Vein endothelial cell (primary cell): Measurements from ENCODE around the gene TPRN. TPM values are rescaled to one million over a fixed set of nuclear protein-coding genes. Genes with fewer than 3 reads are reported as not detected.

ENCODE experiments used
- small RNA-seq: library from RNA; depleted of rRNA; stranded (forward); fragments of <200 nt; gene quantifications from one replicate; pipeline ENCODE3, GENCODE V24; 2012
- total RNA-seq: library from RNA; depleted of rRNA; stranded (reverse); fragments of >200 nt; gene quantifications from 2 replicates; pipeline ENCODE4 v1.2.3, GENCODE V29; 2012

The TPRN gene, protein sequence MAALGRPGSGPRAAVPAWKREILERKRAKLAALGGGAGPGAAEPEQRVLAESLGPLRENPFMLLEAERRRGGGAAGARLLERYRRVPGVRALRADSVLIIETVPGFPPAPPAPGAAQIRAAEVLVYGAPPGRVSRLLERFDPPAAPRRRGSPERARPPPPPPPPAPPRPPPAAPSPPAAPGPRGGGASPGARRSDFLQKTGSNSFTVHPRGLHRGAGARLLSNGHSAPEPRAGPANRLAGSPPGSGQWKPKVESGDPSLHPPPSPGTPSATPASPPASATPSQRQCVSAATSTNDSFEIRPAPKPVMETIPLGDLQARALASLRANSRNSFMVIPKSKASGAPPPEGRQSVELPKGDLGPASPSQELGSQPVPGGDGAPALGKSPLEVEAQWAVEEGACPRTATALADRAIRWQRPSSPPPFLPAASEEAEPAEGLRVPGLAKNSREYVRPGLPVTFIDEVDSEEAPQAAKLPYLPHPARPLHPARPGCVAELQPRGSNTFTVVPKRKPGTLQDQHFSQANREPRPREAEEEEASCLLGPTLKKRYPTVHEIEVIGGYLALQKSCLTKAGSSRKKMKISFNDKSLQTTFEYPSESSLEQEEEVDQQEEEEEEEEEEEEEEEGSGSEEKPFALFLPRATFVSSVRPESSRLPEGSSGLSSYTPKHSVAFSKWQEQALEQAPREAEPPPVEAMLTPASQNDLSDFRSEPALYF
- total RNA-seq = 9.9 and 10.8 TPM in 2 replicates

DNA sequence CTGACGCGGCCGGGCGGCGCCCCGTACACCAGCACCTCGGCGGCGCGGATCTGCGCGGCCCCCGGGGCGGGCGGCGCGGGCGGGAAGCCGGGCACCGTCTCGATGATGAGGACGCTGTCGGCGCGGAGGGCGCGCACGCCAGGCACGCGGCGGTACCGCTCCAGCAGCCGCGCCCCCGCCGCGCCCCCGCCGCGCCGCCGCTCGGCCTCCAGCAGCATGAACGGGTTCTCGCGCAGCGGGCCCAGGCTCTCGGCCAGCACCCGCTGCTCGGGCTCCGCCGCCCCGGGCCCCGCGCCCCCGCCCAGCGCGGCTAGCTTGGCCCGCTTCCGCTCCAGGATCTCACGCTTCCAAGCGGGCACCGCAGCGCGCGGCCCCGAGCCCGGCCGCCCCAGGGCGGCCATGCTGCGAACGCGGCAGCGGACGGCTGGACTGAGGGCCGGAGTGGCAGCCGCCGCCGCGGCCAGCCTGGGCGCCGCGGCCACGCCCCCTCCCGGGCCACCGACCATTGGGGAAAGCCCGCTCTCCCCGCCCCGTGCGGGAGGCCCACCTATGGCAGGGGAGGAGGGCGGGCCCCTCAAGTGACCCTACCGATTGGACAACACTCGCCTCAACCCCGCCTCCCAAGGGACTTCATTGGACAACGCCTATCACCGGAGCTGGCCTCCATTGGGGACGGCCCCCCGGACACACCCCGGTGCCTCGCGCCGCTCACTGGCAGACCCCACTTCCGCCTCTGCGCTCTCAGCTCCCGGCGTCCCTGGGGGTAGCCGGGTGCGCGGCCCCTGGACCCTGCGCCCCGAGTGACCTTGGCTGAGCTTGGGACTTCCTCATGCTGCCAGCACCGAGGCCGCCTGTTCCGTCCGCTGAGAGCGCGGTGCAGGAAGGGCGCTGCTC is at the start of gene TPRN:
Gene TPRN, minus strand, starts transcription at position 431 of the 894 bp plus-strand sequence. Its CDS starts 30 bp downstream, at position 401.

DNA sequence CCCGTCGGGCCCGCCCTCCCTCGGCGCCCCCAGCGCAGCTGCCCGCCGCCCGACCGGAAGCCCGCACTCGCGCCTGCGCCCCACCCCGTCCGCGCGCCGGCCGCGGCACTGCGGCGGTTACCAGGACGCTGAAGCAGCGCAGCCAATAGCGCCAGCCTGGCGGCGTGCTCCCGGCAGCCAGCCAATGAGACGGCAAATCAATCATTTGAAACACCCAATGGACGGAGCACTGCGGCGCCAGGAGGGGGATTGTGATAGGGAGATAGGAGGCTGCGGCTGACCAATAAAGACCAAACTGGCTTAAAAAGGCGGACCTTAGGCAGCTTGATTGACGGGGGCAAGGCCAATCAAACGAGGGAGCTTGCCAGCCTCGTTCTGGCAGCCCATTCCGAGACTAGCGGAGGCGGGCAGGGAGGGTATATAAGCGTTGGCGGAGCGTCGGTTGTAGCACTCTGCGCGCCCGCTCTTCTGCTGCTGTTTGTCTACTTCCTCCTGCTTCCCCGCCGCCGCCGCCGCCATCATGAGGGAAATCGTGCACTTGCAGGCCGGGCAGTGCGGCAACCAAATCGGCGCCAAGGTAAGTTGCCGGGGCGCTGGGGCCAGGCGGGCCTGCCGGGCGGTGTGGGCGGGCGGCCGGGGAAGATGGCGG is 40.4 kb upstream of the TPRN start, which contains the start of gene TUBB4B:
Gene TUBB4B, plus strand, starts transcription at position 447 of the 649 bp plus-strand sequence. Its CDS starts 74 bp downstream, at position 521.

DNA sequence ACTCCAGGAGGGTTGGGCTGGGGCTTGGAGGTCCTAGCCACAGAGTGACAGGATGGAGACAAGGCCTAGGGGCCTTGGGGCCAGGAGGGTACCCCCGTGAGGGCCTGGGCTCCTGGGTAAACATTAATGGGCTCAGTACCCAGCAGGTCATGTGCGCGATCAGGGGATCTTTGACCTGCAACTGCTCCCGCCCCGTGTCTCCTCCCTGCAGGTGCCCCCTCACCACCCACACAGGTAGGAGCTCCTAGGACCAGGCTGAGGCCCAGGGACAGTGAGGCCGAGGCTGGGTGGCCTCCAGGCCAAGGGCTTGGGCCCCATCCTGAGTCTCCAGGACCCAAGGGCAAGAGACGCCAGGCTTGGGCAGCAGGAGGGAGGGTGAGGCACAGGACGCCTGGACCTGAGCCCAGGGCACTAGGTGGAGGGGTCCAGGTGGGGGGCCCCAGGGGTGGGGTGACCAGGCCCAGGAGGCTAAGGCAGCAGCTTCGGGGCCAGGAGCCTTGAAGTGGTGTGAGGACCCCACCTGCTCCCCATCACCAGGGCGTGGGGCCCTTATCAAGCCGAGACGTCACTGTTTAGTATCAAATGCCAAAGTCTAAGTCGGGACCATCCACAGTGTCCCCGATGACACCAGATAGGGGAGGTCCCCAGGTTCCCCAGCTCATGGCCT is 30.3 kb upstream of the TPRN start, which contains the start of gene SLC34A3:
Gene SLC34A3, plus strand, starts transcription at position 197 of the 667 bp plus-strand sequence. CDS start 802 bp downstream, outside the sequence.

DNA sequence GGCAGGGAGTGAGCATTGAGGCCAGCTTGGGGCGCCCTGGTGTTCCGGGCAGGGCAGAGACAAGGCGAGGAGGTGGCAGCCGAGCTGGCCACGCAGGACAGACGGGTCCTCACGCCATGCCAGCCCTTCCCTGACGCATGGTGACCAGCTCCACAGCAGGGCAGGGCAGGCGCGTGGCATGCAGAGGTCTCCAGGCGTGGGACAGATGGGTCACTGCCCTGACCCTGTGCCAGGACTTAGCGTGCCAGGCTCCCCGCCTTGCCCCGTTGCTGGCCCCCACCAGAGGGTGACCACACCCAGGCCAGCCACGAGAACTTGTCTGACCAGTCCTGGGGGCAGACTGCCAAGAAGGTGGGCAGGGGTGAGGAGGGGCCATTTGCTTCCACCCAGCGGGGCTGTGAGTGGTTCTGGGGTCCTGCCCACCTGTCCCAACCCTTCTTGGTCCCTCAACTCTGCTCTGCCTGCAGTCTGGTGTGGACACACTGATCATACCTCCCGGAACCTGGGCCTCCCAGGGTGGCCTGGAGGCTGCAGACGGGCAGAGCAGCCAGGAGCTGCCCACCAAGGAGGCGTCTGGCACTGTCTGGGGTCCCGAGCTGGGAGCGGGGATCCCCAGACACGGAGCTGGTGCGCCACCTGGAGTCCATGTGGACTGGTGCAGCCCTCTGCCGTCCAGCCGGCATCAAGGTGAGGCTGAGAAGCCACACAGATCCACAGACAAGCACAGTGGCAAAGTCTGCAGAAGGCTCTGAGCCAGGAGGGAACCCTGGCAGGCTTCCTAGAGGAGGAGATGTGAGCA is 26.7 kb upstream of the TPRN start, which contains the start of gene RNF224:
Gene RNF224, plus strand, starts transcription at position 449 of the 799 bp plus-strand sequence. CDS start 834 bp downstream, outside the sequence.

DNA sequence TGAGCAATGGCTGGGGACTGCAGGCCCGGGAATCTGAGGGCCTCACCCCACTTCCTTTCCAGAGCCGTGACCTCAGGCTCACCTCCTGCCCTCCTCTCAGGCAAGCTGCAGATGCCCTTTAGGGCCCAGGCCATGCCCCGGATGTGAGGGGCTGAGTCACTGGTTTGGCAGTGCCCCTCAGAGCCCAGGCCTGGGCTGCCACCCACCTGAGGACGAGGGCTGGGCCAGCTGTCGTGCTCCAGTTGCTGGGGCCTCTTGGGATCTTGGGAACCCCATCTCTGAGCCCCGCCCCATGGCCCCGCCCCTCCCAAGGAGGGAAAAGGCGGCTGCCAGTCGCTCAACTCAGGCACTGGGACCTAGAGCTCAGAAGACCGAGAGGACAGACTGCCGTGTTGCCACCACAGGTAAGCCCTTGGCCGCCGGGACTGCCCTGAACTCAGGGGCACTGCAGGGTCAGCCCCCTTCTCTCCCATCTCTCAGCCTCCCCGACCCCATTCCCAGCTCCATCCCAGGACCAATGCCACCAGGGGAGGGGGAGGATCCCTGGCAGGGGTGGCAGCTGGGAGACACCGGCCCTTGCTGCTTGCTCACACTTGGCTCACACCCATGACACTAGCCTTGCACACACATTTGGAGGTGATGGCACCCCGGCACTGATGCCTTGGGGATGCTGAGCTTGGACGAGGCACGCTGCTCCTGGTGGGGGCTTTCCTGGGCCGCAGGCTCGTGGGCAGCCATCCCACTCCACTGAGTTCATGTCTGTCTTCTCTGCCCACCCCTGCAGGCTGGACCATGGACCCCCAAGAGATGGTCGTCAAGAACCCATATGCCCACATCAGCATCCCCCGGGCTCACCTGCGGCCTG is 24.5 kb upstream of the TPRN start, which contains the start of gene CYSRT1:
Gene CYSRT1, plus strand, starts transcription at position 345 of the 865 bp plus-strand sequence. Its CDS starts 448 bp downstream, at position 793.

DNA sequence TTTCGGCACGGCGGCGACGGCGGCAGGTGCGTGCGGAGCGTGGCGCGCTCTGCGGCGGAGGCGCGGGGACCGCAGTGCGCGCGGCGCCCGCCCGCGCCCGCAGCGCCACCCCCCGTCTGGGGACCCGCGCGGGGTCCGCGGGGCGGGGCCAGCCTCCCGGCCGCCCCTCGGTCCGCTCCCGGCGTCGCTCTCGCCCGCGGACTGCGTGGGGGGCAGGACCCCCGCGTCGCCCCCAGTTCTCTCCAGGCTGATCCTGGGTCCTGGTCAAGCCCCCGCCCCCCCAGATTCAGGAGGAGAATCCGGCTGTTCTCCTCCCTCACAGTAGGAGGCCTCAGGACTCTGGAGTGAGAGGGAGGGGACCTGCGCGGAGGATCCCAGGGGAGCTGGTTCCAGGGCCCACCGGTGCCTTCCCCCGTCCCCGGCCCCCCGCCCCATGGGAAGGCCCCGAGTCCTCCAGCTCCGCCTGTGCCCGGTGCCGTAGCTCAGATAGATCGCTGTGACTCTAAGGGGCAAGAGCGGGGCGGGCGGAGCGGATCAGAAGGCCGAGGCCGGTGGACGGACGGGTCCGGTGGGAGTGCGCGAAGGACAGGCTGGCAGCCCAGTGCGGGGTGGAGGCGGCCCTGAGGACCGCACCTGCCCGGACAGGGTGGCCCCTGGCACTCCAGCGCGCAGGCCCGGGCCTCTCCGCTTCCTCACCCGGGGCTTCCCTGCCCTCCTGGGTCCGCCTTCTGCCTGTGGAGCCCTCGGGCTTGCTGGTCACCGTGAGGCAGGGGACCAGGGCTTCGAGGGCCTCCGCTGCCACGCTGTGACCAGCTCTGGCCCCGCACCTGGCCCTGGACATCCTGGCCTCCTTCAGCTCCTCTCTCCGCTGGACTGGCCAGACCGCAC is 21.9 kb upstream of the TPRN start, which contains the start of gene RNF208:
Gene RNF208, minus strand, starts transcription at position 51 of the 888 bp plus-strand sequence. CDS start 1,028 bp downstream, outside the sequence.

DNA sequence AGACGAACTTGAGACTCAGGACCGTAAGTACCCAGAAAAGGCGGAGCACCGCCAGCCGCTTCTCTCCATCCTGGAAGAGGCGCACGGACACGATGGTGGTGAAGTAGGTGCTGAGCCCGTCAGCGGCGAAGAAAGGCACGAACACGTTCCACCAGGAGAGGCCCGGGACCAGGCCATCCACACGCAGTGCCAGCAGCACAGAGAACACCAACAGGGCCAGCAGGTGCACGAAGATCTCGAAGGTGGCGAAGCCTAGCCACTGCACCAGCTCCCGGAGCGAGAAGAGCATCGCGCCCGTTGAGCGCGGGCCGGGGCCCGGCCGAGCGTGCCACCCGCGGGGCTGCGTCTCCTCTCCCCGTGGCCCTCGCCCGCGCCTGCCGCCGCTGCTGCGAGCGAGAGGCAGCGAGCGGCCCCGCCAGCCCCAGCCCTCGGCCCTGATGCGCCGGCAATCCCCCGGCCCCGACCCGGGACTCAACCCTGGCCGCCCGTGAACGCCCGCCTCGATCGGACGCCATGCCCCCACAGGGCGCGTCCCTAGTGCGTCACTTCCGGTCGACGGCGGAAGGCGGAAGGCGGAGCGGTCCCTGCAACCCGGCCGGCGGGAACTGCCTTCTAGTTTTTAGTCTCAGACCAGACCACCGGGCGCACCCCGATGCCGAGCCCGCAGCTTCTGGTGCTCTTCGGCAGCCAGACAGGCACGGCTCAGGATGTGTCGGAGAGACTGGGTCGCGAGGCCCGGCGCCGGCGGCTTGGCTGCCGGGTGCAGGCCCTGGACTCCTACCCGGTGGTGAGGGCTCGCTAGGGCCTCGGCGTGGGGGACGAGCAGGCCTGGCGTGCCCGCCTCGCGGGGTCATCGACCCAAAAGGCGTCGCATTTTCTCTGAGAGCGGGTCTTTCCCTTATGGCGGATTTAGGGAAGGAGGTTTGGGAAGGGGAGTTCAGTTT is 4.9 kb upstream of the TPRN start, which contains the start of the genes NDOR1 and TMEM203:
Gene NDOR1, plus strand, starts transcription at position 575 of the 944 bp plus-strand sequence. Its CDS starts 78 bp downstream, at position 653.
Gene TMEM203, minus strand, starts transcription at position 523 of the 944 bp plus-strand sequence. Its CDS starts 234 bp downstream, at position 289.

DNA sequence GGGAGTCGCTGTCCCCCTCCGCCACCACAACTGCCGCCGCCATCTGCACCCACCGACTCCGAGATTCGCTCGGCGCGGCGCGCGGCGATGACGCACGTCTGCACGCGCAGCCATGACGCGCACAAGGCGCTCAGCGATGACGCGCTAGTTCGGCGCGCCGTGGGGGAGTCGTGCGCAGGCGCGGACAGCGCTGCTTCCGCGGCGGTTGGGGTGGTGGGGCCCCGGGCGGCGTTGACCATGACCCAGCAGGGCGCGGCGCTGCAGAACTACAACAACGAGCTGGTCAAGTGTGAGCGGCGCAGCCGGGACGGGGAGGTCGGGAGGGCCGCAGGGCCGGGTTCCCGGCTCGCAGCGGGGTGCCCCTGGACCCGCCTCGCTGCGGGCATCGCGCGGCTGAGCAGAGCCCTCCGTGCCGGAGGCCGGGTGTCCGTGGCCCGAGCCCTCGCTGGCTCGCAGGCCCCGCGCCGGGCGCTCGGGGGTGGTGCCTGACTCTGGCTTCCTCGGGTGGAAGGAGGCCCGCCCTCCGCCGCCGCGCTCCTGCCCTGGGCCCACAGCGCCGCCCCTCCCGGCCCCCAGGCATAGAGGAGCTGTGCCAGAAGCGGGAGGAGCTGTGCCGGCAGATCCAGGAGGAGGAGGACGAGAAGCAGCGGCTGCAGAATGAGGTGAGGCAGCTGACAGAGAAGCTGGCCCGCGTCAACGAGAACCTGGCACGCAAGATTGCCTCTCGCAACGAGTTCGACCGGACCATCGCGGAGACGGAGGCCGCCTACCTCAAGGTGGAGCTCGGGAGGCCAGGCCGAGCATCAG is 11.8 kb downstream of the TPRN start, which contains the start of the genes ANAPC2 and SSNA1:
Gene ANAPC2, minus strand, starts transcription at position 71 of the 807 bp plus-strand sequence. Its CDS starts 28 bp downstream, at position 43.
Gene SSNA1, plus strand, starts transcription at position 187 of the 807 bp plus-strand sequence. Its CDS starts 51 bp downstream, at position 238.

DNA sequence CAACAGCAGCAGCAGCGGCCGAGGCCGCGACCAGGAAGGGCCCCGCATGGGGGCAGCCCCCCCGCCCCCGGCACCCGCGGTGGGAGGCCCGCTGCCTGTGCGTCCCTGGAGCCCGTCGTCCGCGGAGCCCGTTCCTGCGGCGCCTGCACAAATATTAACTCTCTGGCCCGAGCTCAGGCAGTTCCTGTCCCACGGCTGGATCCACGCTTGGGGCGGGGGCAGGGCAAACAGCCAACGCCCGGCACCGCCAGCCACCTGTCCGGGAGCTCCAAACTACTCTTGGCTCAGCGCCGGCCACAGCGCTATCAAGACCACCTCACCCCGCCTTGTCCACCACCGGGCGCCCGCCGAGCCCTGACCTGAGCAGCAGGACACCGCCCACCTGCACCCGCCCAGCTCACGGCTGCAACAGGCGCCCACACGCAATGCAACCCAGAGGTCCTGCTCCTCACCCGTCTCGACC is 30.6 kb downstream of the TPRN start, which contains the start of gene LRRC26:
Gene LRRC26, minus strand, starts transcription at position 156 of the 463 bp plus-strand sequence. Its CDS starts 108 bp downstream, at position 48.

Small RNA genes within 50 kb of the gene (small RNA-seq; reads per million reads assigned to genes)
- not detected for gene MIR3621

Other genes starting within 250 kb of the TPRN start
- gene LCN12, start 248.5 kb downstream of the TPRN start, total RNA-seq = 0.29 TPM in 1 of 2 replicates, not detected in the other
- not detected in 2 replicates for gene PTGDS, start 223.2 kb downstream of the TPRN start, total RNA-seq
- gene LCNL1, start 217.7 kb downstream of the TPRN start, total RNA-seq = not detected in 2 replicates
- gene PAXX, start 208.3 kb downstream of the TPRN start, total RNA-seq = 14.6 and 19.6 TPM in 2 replicates
- 0.29 and 0.33 TPM in 2 replicates for gene CLIC3, start 204.2 kb downstream of the TPRN start, total RNA-seq
- gene ABCA2, start 172.5 kb downstream of the TPRN start, total RNA-seq = 12.4 and 18.6 TPM in 2 replicates
- not detected in 2 replicates for gene FUT7, start 168.7 kb downstream of the TPRN start, total RNA-seq
- gene NPDC1, start 154.6 kb downstream of the TPRN start, total RNA-seq = 52.6 and 64.7 TPM in 2 replicates
- not detected in 2 replicates for gene ENTPD2, start 146.7 kb downstream of the TPRN start, total RNA-seq
- 11.1 and 14.7 TPM in 2 replicates for gene SAPCD2, start 130.2 kb downstream of the TPRN start, total RNA-seq
- gene UAP1L1, start 123.2 kb downstream of the TPRN start, total RNA-seq = 19.9 and 21.5 TPM in 2 replicates
- 65.8 and 69.2 TPM in 2 replicates for gene MAN1B1, start 113.8 kb downstream of the TPRN start, total RNA-seq
- gene DPP7, start 86.0 kb downstream of the TPRN start, total RNA-seq = 70.4 and 103 TPM in 2 replicates
- gene GRIN1, start 61.6 kb downstream of the TPRN start, total RNA-seq = 0.10 TPM in 1 of 2 replicates, not detected in the other
- gene LRRC26, start 30.7 kb downstream of the TPRN start, total RNA-seq = not detected in 2 replicates
- gene TMEM210, start 28.7 kb downstream of the TPRN start, total RNA-seq = not detected in 2 replicates
- 30.1 and 37.6 TPM in 2 replicates for gene ANAPC2, start 12.2 kb downstream of the TPRN start, total RNA-seq
- gene SSNA1, start 12.1 kb downstream of the TPRN start, total RNA-seq = 102 and 108 TPM in 2 replicates
- gene TMEM203, start 4.9 kb upstream of the TPRN start, total RNA-seq = 27.1 and 28.9 TPM in 2 replicates
- gene NDOR1, start 5.0 kb upstream of the TPRN start, total RNA-seq = 8.3 and 8.8 TPM in 2 replicates
- 0.19 and 0.65 TPM in 2 replicates for gene RNF208, start 21.5 kb upstream of the TPRN start, total RNA-seq
- gene CYSRT1, start 24.4 kb upstream of the TPRN start, total RNA-seq = 0.65 and 0.67 TPM in 2 replicates
- under 0.01 and 0.19 TPM in 2 replicates for gene RNF224, start 26.8 kb upstream of the TPRN start, total RNA-seq
- not detected in 2 replicates for gene SLC34A3, start 30.2 kb upstream of the TPRN start, total RNA-seq
- gene TUBB4B, start 40.5 kb upstream of the TPRN start, total RNA-seq = 199 and 241 TPM in 2 replicates
- not detected in 2 replicates for gene STPG3, start 50.5 kb upstream of the TPRN start, total RNA-seq
- gene NELFB, start 54.6 kb upstream of the TPRN start, total RNA-seq = 73.9 and 77.1 TPM in 2 replicates
- 58.3 and 77.4 TPM in 2 replicates for gene TOR4A, start 77.0 kb upstream of the TPRN start, total RNA-seq
- gene NRARP, start 101.5 kb upstream of the TPRN start, total RNA-seq = 46.7 and 64.3 TPM in 2 replicates
- gene EXD3, start 222.4 kb upstream of the TPRN start, total RNA-seq = 18.1 and 29.1 TPM in 2 replicates
- 1.9 and 2.0 TPM in 2 replicates for gene NOXA1, start 222.7 kb upstream of the TPRN start, total RNA-seq
- 0.33 TPM in 1 of 2 replicates, not detected in the other for gene ENTPD8, start 240.6 kb upstream of the TPRN start, total RNA-seq